ENCODE results near the gene DSG1.

DNA sequence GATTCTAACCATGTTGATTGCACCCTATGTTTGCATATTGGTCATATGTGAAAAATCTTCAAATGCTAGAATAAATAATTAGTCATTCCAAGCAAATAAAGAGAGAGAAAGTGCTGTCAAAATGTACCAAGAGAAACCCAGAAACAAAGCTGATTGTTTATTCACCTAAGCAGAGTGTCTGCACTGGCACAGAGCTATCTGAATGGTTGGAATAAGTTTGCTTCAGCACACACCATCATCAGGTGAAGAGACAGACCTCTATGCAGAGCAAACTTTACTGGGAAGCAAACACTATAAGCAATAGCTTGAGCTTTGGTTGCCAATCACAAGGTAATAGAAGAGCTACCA lies 84.0 kb downstream of the DSG1 start:
- TF ChIP-seq, protein P1, sequence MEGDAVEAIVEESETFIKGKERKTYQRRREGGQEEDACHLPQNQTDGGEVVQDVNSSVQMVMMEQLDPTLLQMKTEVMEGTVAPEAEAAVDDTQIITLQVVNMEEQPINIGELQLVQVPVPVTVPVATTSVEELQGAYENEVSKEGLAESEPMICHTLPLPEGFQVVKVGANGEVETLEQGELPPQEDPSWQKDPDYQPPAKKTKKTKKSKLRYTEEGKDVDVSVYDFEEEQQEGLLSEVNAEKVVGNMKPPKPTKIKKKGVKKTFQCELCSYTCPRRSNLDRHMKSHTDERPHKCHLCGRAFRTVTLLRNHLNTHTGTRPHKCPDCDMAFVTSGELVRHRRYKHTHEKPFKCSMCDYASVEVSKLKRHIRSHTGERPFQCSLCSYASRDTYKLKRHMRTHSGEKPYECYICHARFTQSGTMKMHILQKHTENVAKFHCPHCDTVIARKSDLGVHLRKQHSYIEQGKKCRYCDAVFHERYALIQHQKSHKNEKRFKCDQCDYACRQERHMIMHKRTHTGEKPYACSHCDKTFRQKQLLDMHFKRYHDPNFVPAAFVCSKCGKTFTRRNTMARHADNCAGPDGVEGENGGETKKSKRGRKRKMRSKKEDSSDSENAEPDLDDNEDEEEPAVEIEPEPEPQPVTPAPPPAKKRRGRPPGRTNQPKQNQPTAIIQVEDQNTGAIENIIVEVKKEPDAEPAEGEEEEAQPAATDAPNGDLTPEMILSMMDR (IDR thresholded peaks at IDR 0.05), result no peak
- TF ChIP-seq POLR2A (IDR thresholded peaks at IDR 0.05), result no peak
- TF ChIP-seq EP300 (IDR thresholded peaks at IDR 0.05), result no peak
- no peak for TF ChIP-seq POLR2AphosphoS5 (IDR thresholded peaks at IDR 0.05)
